Esophagus muscularis mucosa (tissue), 3 donors: ENCODE measurements around the gene GNRHR.

ENCODE experiments used
- CTCF ChIP-seq, 3 experiments: fragments of 200-600 bp in 2 of 3; fragments of 450-650 bp in 1 of 3; sonication (generic) in 2 of 3; IDR thresholded peaks; one replicate each; pipeline ENCODE4 v1.5.1; 2017 to 2019; ENCODE audit warnings: antibody characterized with exemption in 3 of 3, mild to moderate bottlenecking in 2 of 3, moderate library complexity in 1 of 3
- POLR2A ChIP-seq: fragments of 450-650 bp; IDR thresholded peaks from one replicate; pipeline ENCODE4 v1.6.1; 2017; ENCODE audit warnings: antibody characterized with exemption, moderate library complexity, mild to moderate bottlenecking, low read depth
- POLR2AphosphoS5 ChIP-seq, 2 donors: sonication (generic); formaldehyde crosslinking; IDR thresholded peaks; one replicate each; pipeline ENCODE4 v1.6.1; 2017; ENCODE audit warnings: antibody characterized with exemption in 2 of 2

- TF ChIP-seq POLR2AphosphoS5 (IDR thresholded peaks at IDR 0.05) (no peak), CTCF (IDR thresholded peaks at IDR 0.05) (no peak), POLR2A (no peak)
Measured at GRCh38 chr4:67727124-67727850, 26.9 kb downstream of the GNRHR start.
